ENCODE data around the gene GPR107.

The GPR107 gene

GRCh38 chr9:130187523-130187846 is 133.8 kb downstream of the GPR107 start:
- Histone ChIP-seq H3K36me3 (peaks cover 34% of the 10 kb centered on the region), H3K9me3 (ENCODE audit: severe bottlenecking) (no peaks in the 10 kb centered on the region), H3K4me3 (ENCODE audit: low read depth, low read length) (no peak overlapping the region), H3K27me3 (ENCODE audit: insufficient read depth, low read depth, severe bottlenecking) (no peaks in the 10 kb centered on the region), H3K27ac (no peak overlapping the region; the same call in none of the 2 replicates)
- DNase-seq, result no peak
- no peak for TF ChIP-seq CTCF (IDR thresholded peaks at IDR 0.05; ENCODE audit: low read depth, low read length)

- Histone ChIP-seq H3K27ac (no peak overlapping the region), H3K9me3 (ENCODE audit: severe bottlenecking) (no peaks in the 10 kb centered on the region), H3K27me3 (ENCODE audit: insufficient read depth, low read depth, severe bottlenecking) (no peaks in the 10 kb centered on the region), H3K36me3 (peaks cover 28% of the 10 kb centered on the region), H3K4me3 (ENCODE audit: low read depth, low read length) (no peak overlapping the region)
- no peak for TF ChIP-seq CTCF (IDR thresholded peaks at IDR 0.05; ENCODE audit: low read depth, low read length)
- DNase-seq, result no peak
Measured at GRCh38 chr9:130188860-130189481, 135.3 kb downstream of the GPR107 start.
